ENCODE results near the gene SLC9A4.

SLC9A4 gene

GRCh38 chr2:102453501-102453900, 19.5 kb upstream of the SLC9A4 start:
- Histone ChIP-seq H3K36me3 (ENCODE audit: control insufficient read depth, insufficient read depth, low read length) (no peaks in the 10 kb centered on the region), H3K27me3 (replicated peaks; ENCODE audit: control insufficient read depth, insufficient read depth, low read length) (no peaks in the 10 kb centered on the region), H3K4me3 (replicated peaks; ENCODE audit: low read depth, low read length) (no peak overlapping the region)
- no peak for TF ChIP-seq CTCF (IDR thresholded peaks at IDR 0.05; ENCODE audit: insufficient read depth, low read length, poor library complexity, severe bottlenecking)
- no peak for DNase-seq (ENCODE audit: extremely low read depth, insufficient read length)

- Histone ChIP-seq H3K4me3 (replicated peaks; ENCODE audit: low read depth, low read length) (no peak overlapping the region), H3K27me3 (replicated peaks; ENCODE audit: control insufficient read depth, insufficient read depth, low read length) (no peaks in the 10 kb centered on the region), H3K36me3 (ENCODE audit: control insufficient read depth, insufficient read depth, low read length) (no peaks in the 10 kb centered on the region)
- TF ChIP-seq CTCF (IDR thresholded peaks at IDR 0.05; ENCODE audit: insufficient read depth, low read length, poor library complexity, severe bottlenecking): no peak
- DNase-seq (ENCODE audit: extremely low read depth, insufficient read length): no peak
Measured at GRCh38 chr2:102455061-102455670, 17.9 kb upstream of the SLC9A4 start.

DNA sequence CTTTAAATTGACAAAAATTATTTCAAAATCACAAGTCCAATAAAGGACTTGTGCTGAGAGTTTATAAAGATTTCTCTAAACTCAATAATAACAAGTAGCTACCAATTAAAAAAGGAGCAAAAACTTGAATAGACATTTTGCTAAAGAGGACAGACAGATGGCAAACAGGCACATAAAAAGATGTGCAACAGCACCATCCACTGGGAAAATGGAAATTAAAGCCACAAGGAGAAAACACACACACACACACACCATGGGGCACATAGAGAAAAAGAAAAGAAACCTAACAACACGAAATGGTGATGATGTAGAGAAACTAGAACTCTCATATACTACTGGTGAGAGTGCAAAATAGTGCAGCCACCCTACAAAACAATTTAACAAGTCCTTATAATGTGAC, 12.6 kb upstream of the SLC9A4 start:
- Histone ChIP-seq H3K4me3 (replicated peaks; ENCODE audit: low read depth, low read length) (no peak overlapping the region), H3K27me3 (replicated peaks; ENCODE audit: control insufficient read depth, insufficient read depth, low read length) (peaks cover 3% of the 10 kb centered on the region; the same call in 1 of the 2 replicates), H3K36me3 (ENCODE audit: control insufficient read depth, insufficient read depth, low read length) (no peaks in the 10 kb centered on the region)
- no peak for DNase-seq (ENCODE audit: extremely low read depth, insufficient read length)
- no peak for TF ChIP-seq CTCF (IDR thresholded peaks at IDR 0.05; ENCODE audit: insufficient read depth, low read length, poor library complexity, severe bottlenecking)

GRCh38 chr2:102461188-102461587, 11.8 kb upstream of the SLC9A4 start:
- Histone ChIP-seq H3K36me3 (ENCODE audit: control insufficient read depth, insufficient read depth, low read length) (no peaks in the 10 kb centered on the region), H3K27me3 (replicated peaks; ENCODE audit: control insufficient read depth, insufficient read depth, low read length) (peaks cover 3% of the 10 kb centered on the region; the same call in 1 of the 2 replicates), H3K4me3 (replicated peaks; ENCODE audit: low read depth, low read length) (no peak overlapping the region)
- DNase-seq (ENCODE audit: extremely low read depth, insufficient read length): no peak
- TF ChIP-seq CTCF (IDR thresholded peaks at IDR 0.05; ENCODE audit: insufficient read depth, low read length, poor library complexity, severe bottlenecking): no peak

- Histone ChIP-seq H3K27me3 (replicated peaks; ENCODE audit: control insufficient read depth, insufficient read depth, low read length) (peaks cover 3% of the 10 kb centered on the region; the same call in 1 of the 2 replicates), H3K4me3 (replicated peaks; ENCODE audit: low read depth, low read length) (no peak overlapping the region), H3K36me3 (ENCODE audit: control insufficient read depth, insufficient read depth, low read length) (no peaks in the 10 kb centered on the region)
- DNase-seq (ENCODE audit: extremely low read depth, insufficient read length): no peak
- TF ChIP-seq CTCF (IDR thresholded peaks at IDR 0.05; ENCODE audit: insufficient read depth, low read length, poor library complexity, severe bottlenecking): no peak
Measured at GRCh38 chr2:102463160-102463559, 9.9 kb upstream of the SLC9A4 start.

GRCh38 chr2:102470168-102470567, 2.9 kb upstream of the SLC9A4 start:
- Histone ChIP-seq H3K27me3 (replicated peaks; ENCODE audit: control insufficient read depth, insufficient read depth, low read length) (no peaks in the 10 kb centered on the region), H3K4me3 (replicated peaks; ENCODE audit: low read depth, low read length) (no peak overlapping the region), H3K36me3 (ENCODE audit: control insufficient read depth, insufficient read depth, low read length) (no peaks in the 10 kb centered on the region)
- TF ChIP-seq CTCF (IDR thresholded peaks at IDR 0.05; ENCODE audit: insufficient read depth, low read length, poor library complexity, severe bottlenecking): no peak
- DNase-seq (ENCODE audit: extremely low read depth, insufficient read length): no peak

Measured in GM06990 (cell line).